ENCODE results near the gene FUT7.
"Not testable (repeated sequence)": the region's sequence is repeated elsewhere in the genome, so short reads cannot be mapped to it uniquely, and the experiment has no call there.

FUT7 gene

GRCh38 chr9:137033481-137033880, 1.6 kb upstream of the FUT7 start:
- DNase-seq (ENCODE audit: low read depth in 2 of 2): not testable (repeated sequence)

GRCh38 chr9:137032858-137033257, 970 bp upstream of the FUT7 start:
- DNase-seq (ENCODE audit: low read depth in 2 of 2): no peak

DNA sequence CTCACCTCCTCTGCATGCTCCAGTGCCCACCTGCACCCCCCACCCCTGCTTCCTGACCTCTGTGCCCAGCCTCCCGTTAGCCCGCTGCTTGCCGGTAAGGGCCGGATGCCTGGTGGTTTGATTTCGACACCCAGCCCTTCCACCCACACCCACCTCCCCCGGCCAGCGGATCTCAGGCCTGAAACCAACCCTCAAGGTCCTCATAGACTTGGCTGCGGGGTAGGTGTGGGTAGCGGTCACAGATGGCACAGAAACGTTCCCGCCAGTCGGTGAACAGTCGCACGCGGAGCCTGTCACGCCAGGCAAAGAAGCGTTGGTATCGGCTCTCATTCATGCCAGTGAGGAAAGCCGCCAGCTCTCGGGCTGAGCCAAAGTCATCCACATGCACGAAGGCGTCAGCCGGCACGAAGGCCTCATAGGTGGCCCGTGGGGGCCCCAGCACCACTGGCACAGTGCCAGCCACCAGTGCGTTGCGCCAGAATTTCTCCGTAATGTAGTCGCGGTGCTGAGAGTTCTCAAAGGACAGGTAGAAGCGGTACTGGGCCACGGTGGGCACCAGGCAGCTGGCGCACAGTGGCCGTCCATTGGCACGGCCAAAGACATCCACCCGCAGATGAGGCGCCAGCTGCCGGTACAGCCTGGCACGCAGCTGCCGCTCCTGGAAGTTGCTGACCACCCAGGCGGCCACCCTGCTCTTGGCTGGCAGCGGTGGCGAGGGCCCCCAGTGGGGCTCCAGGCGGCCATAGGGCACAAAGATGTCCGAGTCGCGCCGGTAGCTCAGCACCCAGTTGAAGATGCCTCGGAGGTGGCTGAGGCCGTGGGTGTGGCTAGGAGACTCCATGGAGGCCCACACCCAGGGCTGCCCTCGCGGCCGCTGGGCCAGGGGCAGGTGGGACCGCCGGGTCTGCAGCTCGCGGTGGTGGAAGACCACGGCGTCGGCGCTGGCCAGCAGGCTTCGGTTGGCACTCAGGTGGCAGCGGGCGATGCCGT, 1.1 kb downstream of the FUT7 start:
- DNase-seq (ENCODE audit: low read depth in 2 of 2): peak in 1 of 2 donors; percentile 27

GRCh38 chr9:137030006-137030405, 1.9 kb downstream of the FUT7 start:
- DNase-seq (ENCODE audit: low read depth in 2 of 2): no peak

DNA sequence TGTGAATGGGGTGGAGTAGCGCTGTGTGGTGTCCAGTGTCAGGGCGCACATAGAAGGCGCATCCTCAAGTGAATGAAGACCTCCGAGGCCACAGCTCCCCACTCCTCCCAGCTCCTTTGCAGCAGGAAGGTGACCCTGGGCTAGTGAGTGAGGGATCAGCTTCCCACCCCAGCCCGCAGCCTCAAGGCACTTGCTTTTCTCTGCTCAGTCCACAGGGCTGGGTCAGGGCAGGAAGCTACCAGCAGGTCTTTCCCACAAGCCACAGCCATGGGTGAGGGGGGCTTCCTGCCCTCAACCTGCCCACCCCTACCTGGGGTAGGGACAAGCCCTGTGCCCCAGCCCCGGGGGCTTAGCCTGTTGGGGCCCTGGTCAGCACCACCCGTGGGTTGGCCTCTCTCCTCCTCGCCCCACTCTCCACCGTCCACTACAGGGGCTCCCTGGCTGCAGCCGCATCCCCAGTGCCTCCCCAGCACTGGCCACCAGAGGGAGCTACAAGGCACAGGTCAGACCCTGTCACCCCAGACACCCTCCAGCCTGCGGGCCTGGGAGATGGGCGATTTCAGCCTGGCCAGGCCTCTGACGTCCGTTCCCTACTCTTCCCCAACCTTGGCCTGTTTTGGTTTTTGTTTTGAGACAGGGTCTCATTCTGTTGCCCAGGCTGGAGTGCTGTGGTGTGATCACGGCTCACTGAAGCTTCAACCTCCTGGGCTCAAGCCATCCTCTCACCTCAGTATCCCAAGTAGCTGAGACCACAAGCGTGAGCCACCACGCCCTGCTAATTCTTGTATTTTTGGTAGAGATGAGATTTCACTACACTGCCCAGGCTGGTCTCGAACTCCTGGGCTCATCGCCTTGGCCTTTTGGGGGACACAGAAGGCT, 2.6 kb downstream of the FUT7 start:
- DNase-seq (ENCODE audit: low read depth in 2 of 2): peak in 1 of 2 donors; percentile 76

DNA sequence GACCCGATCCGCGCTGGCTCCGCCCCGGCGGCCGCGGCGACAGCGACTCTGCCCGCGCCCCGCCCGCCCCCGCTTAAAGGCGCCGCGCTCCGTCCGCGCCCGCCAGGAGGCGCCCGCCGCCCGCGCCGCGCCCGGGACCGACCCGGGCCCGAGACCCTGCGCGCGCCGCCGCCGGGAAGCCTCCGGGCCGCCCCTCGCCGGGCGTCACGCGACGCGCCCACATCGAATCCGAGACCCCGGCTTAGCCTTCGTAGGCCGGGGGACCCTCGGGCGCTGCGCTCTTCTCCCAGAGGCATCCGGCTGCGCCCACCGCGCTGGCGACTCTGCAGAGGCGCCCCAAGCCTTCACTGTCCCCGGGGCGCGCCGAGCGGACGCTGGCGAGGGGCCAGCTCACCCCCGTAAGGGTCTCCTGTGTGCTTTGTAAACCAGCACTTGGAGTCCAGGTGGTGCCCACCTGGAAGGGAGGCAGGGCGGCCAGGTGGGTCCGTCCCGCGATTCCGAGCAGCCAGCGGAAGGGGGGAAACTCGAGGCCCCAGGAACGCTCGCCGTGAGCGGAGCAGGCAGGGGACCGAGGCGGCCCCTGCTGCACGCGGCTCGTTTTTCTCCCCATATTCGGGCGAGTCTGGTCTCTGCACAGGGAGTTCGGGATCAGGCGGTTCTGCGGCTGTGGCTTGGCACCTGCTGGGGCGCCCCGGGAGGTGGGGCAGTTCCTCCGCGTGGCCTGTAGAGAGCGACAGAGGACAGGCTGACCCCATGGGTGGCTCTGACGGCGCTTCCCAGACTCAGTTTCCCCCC, 3.4 kb downstream of the FUT7 start:
- DNase-seq (ENCODE audit: low read depth in 2 of 2): peak in 1 of 2 donors; percentile 48

GRCh38 chr9:137027369-137028262, 4.3 kb downstream of the FUT7 start, which contains the start of gene ABCA2:
Gene ABCA2, minus strand, starts transcription at chr9:137028237. Its CDS starts 97 bp downstream, at chr9:137028140.
- no peak for DNase-seq (ENCODE audit: low read depth in 2 of 2)

GRCh38 chr9:137026828-137027227, 5.1 kb downstream of the FUT7 start:
- DNase-seq (ENCODE audit: low read depth in 2 of 2): no peak

- DNase-seq (ENCODE audit: low read depth in 2 of 2): no peak
These were observed 5.5 kb downstream of the FUT7 start for GRCh38 chr9:137026384-137026783.

DNA sequence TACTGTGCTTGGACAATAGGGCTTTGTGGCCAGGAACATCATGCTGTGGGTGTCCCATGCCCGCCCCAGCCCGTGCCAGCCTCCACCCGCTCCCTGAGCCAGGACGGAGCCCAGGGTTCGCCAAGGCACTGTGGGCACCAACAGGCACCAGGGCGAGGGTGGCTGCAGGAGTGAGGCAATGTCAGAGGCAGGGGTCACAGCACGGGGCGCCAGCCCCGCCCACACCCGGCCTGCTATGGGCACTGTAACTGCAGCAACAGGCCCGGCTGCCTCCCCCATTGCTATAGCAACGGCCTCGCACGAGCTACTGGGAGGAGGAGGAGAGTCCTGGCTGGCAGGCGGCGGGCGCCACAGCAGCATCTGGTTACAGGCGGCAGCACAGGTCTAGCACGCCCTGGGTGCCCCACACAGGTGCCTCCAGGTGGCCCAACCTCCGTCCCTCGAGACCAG, 6.3 kb downstream of the FUT7 start:
- DNase-seq (ENCODE audit: low read depth in 2 of 2): no peak

- no peak for DNase-seq (ENCODE audit: low read depth in 2 of 2)
These were observed 8.3 kb downstream of the FUT7 start for GRCh38 chr9:137023583-137023991.

DNA sequence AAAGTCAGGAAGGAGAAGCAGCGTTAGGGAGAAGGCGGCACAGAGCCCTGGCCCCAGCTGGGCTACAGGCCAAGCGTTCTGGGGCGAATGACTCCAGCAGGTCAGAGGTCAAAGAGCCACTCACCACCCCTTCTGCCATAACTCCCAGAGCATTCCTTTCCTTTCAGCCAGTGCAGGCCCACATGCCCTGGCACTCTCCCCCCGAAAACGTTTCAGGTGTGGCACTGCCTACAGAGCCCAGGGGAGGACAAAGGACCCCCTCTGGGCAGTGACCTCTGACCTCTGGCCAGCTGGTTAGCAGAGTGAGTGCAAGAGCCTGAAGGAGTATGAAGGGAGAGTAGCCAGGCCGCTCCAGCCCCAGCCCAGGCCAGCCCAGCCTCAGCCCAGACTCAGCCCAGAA, 8.7 kb downstream of the FUT7 start:
- no peak for DNase-seq (ENCODE audit: low read depth in 2 of 2)

DNA sequence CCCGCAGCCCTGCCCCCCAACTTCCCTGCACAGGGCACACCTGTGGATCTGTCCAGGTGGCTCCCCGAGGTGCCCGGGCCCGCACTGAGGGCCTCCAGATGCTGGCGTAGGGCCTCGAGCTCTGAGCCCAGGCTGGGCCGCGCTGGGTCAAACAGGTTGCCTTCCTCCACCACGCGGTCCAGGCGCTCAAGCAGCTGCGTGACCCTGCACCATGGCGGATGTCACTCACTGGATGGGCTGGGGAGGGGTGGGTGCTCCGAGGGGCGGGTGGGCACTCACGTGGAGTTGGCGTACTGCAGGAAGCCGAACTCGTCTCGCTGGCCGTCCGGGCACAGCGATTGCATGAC, 9.3 kb downstream of the FUT7 start:
- no peak for DNase-seq (ENCODE audit: low read depth in 2 of 2)

DNA sequence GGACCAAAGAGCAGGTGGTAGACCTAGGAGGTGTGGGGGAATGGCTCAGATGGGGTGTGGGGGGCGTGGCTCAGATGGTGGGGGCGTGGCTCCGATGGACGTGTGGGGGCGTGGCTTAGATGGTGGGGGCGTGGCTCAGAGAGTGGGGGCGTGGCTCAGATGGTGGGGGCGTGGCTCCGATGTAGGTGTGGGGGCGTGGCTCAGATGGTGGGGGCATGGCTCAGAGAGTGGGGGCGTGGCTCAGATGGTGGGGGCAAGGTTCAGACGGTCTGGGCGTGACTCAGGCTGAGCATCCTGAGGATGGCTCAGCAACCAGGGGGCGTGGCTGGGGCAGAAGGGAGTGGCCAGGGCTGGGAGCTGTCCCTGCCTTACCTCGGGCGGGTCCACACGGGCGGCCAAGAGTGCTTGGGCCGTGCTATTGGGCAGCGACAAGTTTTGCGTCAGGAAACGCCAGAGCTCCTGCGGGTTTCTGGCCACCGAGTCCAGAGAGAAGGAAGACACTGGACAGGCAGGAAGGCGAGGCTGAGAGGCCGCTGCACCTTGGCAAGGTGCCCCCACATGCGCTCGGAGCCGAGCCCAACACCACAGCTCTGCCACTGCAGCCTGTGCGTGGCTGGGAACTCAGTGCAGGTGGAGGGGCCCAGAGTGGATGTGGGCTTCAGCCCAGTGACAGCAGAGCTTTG, 9.8 kb downstream of the FUT7 start:
- peak; percentile 77 to 79 for DNase-seq (ENCODE audit: low read depth in 2 of 2)

GRCh38 chr9:137021568-137021978, 10.3 kb downstream of the FUT7 start:
- no peak for DNase-seq (ENCODE audit: low read depth in 2 of 2)

GRCh38 chr9:137020771-137021567, 10.9 kb downstream of the FUT7 start:
- no peak for DNase-seq (ENCODE audit: low read depth in 2 of 2)

DNA sequence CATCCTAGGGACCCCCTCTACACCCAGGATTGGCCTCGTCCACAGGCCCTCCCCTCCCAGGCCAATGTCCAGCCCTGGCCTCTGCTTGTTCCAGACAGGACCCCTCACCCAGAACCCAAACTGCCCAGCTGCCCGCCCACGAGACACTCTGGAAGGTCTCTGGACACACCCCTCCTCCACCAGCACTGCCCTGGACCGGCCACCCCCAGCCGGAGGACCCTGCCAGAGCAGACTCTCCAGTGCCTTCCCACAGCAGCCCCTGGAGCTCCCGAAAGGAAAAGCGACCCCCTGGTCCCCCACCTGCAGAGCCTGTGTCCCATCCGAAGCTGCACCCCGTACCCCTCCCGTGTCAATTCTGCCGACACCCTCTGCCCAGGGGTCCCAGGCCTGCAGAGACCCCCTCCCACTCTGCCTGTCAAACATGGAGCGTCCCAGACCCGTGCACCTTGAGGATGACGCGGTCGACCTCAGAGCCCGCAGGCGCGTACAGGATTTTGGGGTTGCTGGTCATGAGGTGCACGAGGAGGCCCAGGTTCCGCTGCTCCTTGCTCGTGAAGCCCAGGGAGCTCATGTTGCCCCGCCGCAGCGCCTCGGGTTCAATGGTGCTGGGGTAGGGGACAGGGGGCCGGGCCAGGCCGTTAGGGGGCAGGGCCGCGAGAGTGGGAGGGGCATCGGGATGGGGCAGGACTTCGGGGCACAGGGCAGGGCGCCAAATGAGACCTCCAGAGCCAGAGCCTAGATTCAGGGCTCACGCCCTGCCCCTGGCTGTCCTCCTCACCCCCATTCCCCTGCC, 11.8 kb downstream of the FUT7 start:
- no peak for DNase-seq (ENCODE audit: low read depth in 2 of 2)
